Kidney epithelial cell (primary cell): Measurements from ENCODE around the gene MAGEF1. TPM values are rescaled to one million over a fixed set of nuclear protein-coding genes. Genes with fewer than 3 reads are reported as not detected.

ENCODE experiments used
- DNase-seq: peaks from one replicate; pipeline ENCODE4 v3.0.0-alpha.2; 2010; ENCODE audit warnings: low read depth
- H3K27me3 ChIP-seq: 2 replicates; pipeline ENCODE4 v1.6.0; 2011; ENCODE audit warnings: low read length; ENCODE audit not compliant: control insufficient read depth, insufficient read depth
- H3K36me3 ChIP-seq: 2 replicates; pipeline ENCODE4 v1.5.1; 2011; ENCODE audit warnings: low read length; ENCODE audit not compliant: control insufficient read depth, insufficient read depth
- H3K4me3 ChIP-seq: 2 replicates; pipeline ENCODE4 v1.5.1; 2011; ENCODE audit warnings: low read depth, mild to moderate bottlenecking, control low read depth, low read length
- total RNA-seq: library from RNA; depleted of rRNA; stranded (reverse); fragments of >200 nt; gene quantifications from 2 replicates; pipeline ENCODE4 v1.2.3, GENCODE V29; 2015
- TF ChIP-seq, protein P1 (sequence below): IDR thresholded peaks from 2 replicates; pipeline ENCODE4 v1.5.1; 2011; ENCODE audit warnings: mild to moderate bottlenecking, moderate library complexity, low read length, control low read depth, inconsistent platforms; ENCODE audit not compliant: insufficient read depth, poor library complexity, severe bottlenecking

Gene MAGEF1
- total RNA-seq, 1 donor from 2014 or later: 48.0 TPM

DNA sequence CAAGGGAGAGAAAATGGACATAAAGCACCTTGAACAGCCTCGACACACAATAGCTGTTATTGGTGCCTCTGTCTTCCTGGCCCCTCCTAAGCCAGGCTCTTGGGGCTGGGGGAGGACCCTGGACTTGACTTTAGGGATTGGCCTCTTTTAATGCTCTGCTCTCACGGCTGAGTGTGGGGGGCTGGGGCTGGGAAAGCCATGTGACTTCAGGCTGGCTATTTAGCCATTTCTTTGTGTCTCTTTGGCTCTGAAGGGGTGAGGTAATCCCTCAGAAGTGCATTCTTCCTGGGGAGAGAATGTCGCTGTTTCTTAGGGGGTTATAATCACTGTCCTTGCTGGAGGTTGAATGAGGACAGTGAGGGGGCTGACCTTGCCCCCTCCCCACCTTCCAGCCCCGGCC is 26.2 kb downstream of the MAGEF1 start:
- Histone ChIP-seq H3K4me3 (no peak overlapping the region), H3K27me3 (no peaks in the 10 kb centered on the region), H3K36me3 (no peaks in the 10 kb centered on the region)
- TF ChIP-seq, protein P1, sequence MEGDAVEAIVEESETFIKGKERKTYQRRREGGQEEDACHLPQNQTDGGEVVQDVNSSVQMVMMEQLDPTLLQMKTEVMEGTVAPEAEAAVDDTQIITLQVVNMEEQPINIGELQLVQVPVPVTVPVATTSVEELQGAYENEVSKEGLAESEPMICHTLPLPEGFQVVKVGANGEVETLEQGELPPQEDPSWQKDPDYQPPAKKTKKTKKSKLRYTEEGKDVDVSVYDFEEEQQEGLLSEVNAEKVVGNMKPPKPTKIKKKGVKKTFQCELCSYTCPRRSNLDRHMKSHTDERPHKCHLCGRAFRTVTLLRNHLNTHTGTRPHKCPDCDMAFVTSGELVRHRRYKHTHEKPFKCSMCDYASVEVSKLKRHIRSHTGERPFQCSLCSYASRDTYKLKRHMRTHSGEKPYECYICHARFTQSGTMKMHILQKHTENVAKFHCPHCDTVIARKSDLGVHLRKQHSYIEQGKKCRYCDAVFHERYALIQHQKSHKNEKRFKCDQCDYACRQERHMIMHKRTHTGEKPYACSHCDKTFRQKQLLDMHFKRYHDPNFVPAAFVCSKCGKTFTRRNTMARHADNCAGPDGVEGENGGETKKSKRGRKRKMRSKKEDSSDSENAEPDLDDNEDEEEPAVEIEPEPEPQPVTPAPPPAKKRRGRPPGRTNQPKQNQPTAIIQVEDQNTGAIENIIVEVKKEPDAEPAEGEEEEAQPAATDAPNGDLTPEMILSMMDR: no peak
- DNase-seq: no peak

DNA sequence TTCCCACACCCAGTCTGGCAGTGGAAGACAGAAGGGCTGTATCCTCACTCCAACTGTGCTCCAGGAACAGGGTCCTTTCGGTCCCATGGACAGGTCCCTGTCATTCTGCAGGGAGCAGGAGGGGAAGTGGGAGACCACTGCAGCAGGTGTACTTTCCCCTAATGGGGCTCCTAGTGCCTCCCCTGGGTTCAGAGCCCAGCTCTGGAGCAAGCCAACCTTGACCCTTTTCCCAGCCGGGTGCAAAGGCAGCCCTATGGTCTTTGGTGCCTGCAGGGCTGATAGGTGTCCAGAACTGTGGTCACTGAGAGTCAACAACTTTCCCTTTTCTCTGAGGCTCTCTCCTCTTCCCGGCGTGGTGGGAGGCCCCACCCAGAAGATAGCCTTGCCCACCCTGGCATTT is 26.8 kb downstream of the MAGEF1 start:
- TF ChIP-seq, protein P1: no peak
- no peak overlapping the region for H3K4me3 ChIP-seq
- no peaks in the 10 kb centered on the region for H3K27me3 ChIP-seq
- no peaks in the 10 kb centered on the region for H3K36me3 ChIP-seq
- DNase-seq: no peak

DNA sequence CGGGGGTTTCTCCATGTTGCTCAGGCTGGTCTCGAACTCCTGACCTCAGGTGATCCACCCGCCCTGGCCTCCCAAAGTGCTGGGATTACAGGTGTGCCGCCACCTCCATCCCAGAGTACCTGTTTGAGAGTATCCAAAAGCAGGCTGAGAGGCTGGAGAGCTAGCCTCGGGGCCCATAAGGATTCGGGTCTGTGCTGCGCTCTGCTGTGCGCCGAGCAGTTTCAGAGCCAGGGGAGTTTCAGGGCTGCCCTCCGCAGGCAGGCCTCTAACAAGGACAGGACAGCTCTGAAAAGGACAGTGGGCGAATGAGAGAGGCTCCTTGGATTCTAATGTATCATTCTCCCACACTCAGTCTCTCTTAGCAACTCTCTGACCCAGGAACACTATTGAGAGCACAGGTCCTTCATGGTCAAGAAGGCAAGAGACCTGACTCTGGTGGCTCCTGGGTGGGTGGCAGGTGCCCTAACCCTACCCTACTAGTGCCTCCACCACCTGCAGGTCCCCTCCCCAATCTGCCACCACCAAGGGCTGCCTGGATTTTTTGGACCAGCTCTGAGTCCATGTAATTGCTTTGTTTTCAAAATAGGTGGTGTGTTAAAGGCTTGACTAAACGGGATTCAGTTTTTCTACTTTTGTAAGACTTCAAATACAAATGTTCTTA is 27.8 kb downstream of the MAGEF1 start:
- H3K27me3 ChIP-seq: no peaks in the 10 kb centered on the region
- H3K4me3 ChIP-seq: no peak overlapping the region
- TF ChIP-seq, protein P1: no peak
- H3K36me3 ChIP-seq: no peaks in the 10 kb centered on the region
- DNase-seq: no peak

DNA sequence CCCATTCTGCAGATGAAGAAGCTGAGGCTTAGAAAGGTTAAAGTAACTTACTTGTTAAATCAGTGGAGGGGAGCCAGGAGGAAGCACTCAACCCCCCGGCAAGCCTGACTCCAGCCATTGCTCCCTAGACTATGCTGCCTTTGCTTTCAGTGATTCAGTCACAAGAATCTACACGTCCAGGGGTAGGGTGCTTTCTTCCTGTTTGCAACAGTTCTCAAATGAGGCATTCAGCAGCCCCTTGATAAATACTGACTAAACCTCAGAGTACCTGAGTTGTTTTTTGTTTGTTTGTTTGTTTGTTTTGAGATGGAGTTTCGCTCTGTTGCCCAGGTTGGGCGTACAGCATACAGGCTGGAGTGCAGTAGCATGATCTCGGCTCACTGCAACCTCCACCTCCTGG is 28.6 kb downstream of the MAGEF1 start:
- TF ChIP-seq, protein P1: no peak
- no peak for DNase-seq
- Histone ChIP-seq H3K4me3 (no peak overlapping the region), H3K27me3 (no peaks in the 10 kb centered on the region), H3K36me3 (no peaks in the 10 kb centered on the region)

DNA sequence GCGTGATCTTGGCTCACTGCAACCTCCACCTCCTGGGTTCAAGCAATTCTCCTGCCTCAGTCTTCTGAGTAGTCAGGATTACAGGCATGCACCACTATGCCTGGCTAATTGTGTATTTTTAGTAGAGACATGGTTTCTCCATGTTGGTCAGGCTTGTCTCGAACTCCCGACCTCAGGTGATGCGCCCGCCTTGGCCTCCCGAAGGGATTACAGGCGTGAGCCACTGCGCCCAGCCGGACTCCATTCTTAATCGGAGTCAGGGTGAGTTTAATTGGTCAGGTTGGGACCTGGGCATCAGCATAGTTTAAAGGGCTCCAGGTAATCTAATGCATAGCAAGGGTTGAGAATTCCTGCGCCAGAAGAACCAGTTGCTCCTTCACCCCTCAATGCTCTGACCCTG is 29.2 kb downstream of the MAGEF1 start:
- H3K4me3 ChIP-seq: no peak overlapping the region
- no peak for DNase-seq
- TF ChIP-seq, protein P1: no peak
- no peaks in the 10 kb centered on the region for H3K36me3 ChIP-seq
- no peaks in the 10 kb centered on the region for H3K27me3 ChIP-seq
